Endothelial cell of umbilical vein (primary cell): ENCODE measurements around the gene CCDC179. TPM values are rescaled to one million over a fixed set of nuclear protein-coding genes. Genes with fewer than 3 reads are reported as not detected.

Experiments used
- BruUV-seq: library from RNA; stranded (reverse); fragments of 400-500 nt; replicated peaks from 2 replicates; lab custom pipeline; 2021; lab: Mats Ljungman, UMichigan
- CTCF ChIA-PET: fragments of 300-600, 350-600 bp; sonication (Branson Sonifier 250); formaldehyde crosslinking; loops from one replicate; lab custom pipeline; 2021; ENCODE audit warnings: antibody characterized with exemption, inconsistent platforms; lab: Charles Lee
- POLR2A ChIA-PET: fragments of 300-600, 350-600 bp; sonication (Branson Sonifier 250); formaldehyde crosslinking; loops from one replicate; lab custom pipeline; 2021; ENCODE audit warnings: antibody characterized with exemption, inconsistent platforms; lab: Charles Lee
- DNase-seq: peaks from one replicate; pipeline ENCODE4 v3.0.0-alpha.2; 2011; ENCODE audit warnings: low read depth, low spot score
- FAIRE-seq: peaks from 2 replicates; lab custom pipeline; 2011; peaks lifted over from hg19 to GRCh38; lab: Jason Lieb, UNC
- H2AFZ ChIP-seq: 2 replicates; pipeline ENCODE4 v1.6.0; 2012; ENCODE audit warnings: low read depth, low read length, control low read depth, inconsistent platforms
- H3K27ac ChIP-seq: 2 replicates; pipeline ENCODE4 v1.5.1; 2011; ENCODE audit warnings: low read depth, mild to moderate bottlenecking, control low read depth, low read length, moderate library complexity; ENCODE audit not compliant: insufficient read depth
- H3K27me3 ChIP-seq, 2 experiments: 2 replicates each; pipeline versions ENCODE4 v1.6.0 to v1.6.1; 2011; ENCODE audit warnings: low read length in 2 of 2, mixed read lengths in 1 of 2; ENCODE audit not compliant: control insufficient read depth in 2 of 2, insufficient read depth in 2 of 2
- H3K36me3 ChIP-seq, 2 experiments: 2 replicates in 1 of 2; 3 replicates in 1 of 2; pipeline ENCODE4 v1.5.1; 2011; ENCODE audit warnings: low read length in 2 of 2, mild to moderate bottlenecking in 1 of 2, moderate library complexity in 1 of 2; ENCODE audit not compliant: control insufficient read depth in 2 of 2, insufficient read depth in 2 of 2; ENCODE audit errors: extremely low read depth in 1 of 2
- H3K4me1 ChIP-seq: 3 replicates; pipeline ENCODE4 v1.5.1; 2011; ENCODE audit warnings: mild to moderate bottlenecking, low read length; ENCODE audit not compliant: control insufficient read depth, insufficient read depth; ENCODE audit errors: extremely low read depth
- H3K4me2 ChIP-seq: 2 replicates; pipeline ENCODE4 v1.6.1; 2011; ENCODE audit warnings: low read length, control low read depth, mixed read lengths; ENCODE audit not compliant: insufficient read depth
- H3K4me3 ChIP-seq, 3 experiments: fragments of 200-600 bp in 1 of 3; sonication (generic), shearing (Covaris generic) in 1 of 3; replicated peaks in 1 of 3; 2 replicates each; pipeline ENCODE4 v1.5.1; 2011 to 2016; ENCODE audit warnings: control low read depth in 3 of 3, low read length in 3 of 3, mild to moderate bottlenecking in 2 of 3, inconsistent platforms in 1 of 3, low read depth in 1 of 3, moderate library complexity in 1 of 3; ENCODE audit not compliant: insufficient read depth in 1 of 3
- H3K79me2 ChIP-seq: 2 replicates; pipeline ENCODE4 v1.6.0; 2012; ENCODE audit warnings: low read length, inconsistent platforms; ENCODE audit not compliant: control insufficient read depth, insufficient read depth
- H3K9ac ChIP-seq: replicated peaks from 2 replicates; pipeline ENCODE3; 2011; ENCODE audit warnings: low read length, control low read depth; ENCODE audit not compliant: insufficient read depth; ENCODE audit errors: extremely low read depth
- H3K9me1 ChIP-seq: replicated peaks from 3 replicates; pipeline ENCODE4 v1.6.0; 2011; ENCODE audit warnings: mild to moderate bottlenecking, low read length; ENCODE audit not compliant: control insufficient read depth, insufficient read depth; ENCODE audit errors: extremely low read depth
- H3K9me3 ChIP-seq: replicated peaks from 2 replicates; pipeline ENCODE4 v1.5.1; 2012; ENCODE audit warnings: low read length, inconsistent platforms; ENCODE audit not compliant: control insufficient read depth, insufficient read depth
- H4K20me1 ChIP-seq: replicated peaks from 2 replicates; pipeline ENCODE3; 2011; ENCODE audit warnings: mild to moderate bottlenecking, low read length; ENCODE audit not compliant: control insufficient read depth, insufficient read depth; ENCODE audit errors: extremely low read depth
- CTCF ChIP-seq, 2 donors: IDR thresholded peaks; 1 replicate in 1 of 2; 2 replicates in 1 of 2; pipeline ENCODE4 v1.5.1; 2011; ENCODE audit warnings: low read length in 2 of 2, mild to moderate bottlenecking in 2 of 2, moderate library complexity in 2 of 2, control low read depth in 1 of 2, inconsistent platforms in 1 of 2, low read depth in 1 of 2; ENCODE audit not compliant: insufficient read depth in 1 of 2; ENCODE audit errors: extremely low read depth in 1 of 2
- EZH2 ChIP-seq: IDR thresholded peaks from 2 replicates; pipeline ENCODE4 v1.6.1; 2012; ENCODE audit warnings: borderline replicate concordance, low read depth, mild to moderate bottlenecking, moderate library complexity, low read length, inconsistent platforms; ENCODE audit not compliant: severe bottlenecking
- FOS ChIP-seq: IDR thresholded peaks from 2 replicates; pipeline ENCODE4 v1.6.1; 2011; ENCODE audit warnings: mild to moderate bottlenecking, low read length, moderate library complexity, borderline replicate concordance; ENCODE audit not compliant: insufficient read depth
- GATA2 ChIP-seq: IDR thresholded peaks from 2 replicates; pipeline ENCODE4 v1.7.0; 2011; ENCODE audit warnings: low read depth, mild to moderate bottlenecking, moderate library complexity, mixed read lengths, low read length; ENCODE audit not compliant: insufficient read length, insufficient read depth
- JUN ChIP-seq: IDR thresholded peaks from 2 replicates; pipeline ENCODE4 v1.6.1; 2011; ENCODE audit warnings: borderline replicate concordance, low read depth; ENCODE audit not compliant: insufficient read length, insufficient read depth
- MAX ChIP-seq: IDR thresholded peaks from 2 replicates; pipeline ENCODE4 v1.6.1; 2011; ENCODE audit not compliant: insufficient read depth, insufficient read length
- MYC ChIP-seq: IDR thresholded peaks from one replicate; pipeline ENCODE4 v1.6.1; 2011; ENCODE audit warnings: mild to moderate bottlenecking, low read depth, low read length
- POLR2A ChIP-seq: IDR thresholded peaks from 2 replicates; pipeline ENCODE4 v1.6.1; 2012; ENCODE audit warnings: low read depth, mild to moderate bottlenecking, control low read depth, low read length
- POLR2AphosphoS5 ChIP-seq: IDR thresholded peaks from 2 replicates; pipeline ENCODE4 v1.6.1; 2012; ENCODE audit warnings: low read depth, mild to moderate bottlenecking, control low read depth, low read length, moderate library complexity; ENCODE audit not compliant: insufficient read depth
- dilution Hi-C: fragments of 300-500 bp; cut with MboI; formaldehyde crosslinking; loops from one replicate; pipeline ENCODE4 v1.15.0; 2019; ENCODE audit warnings: low sequenced_read_pairs; ENCODE audit not compliant: extremely low pct_ligation_motif_present
- intact Hi-C: fragments of 100-400 bp; cut with micrococcal nuclease; formaldehyde crosslinking; loops from one replicate; pipeline ENCODE4 v1.10.0; 2022
- polyA plus RNA-seq, 4 experiments: library from polyadenylated mRNA; depleted of rRNA in 3 of 4; stranded (reverse) in 3 of 4; unstranded in 1 of 4; fragments of >200 nt; gene quantifications; 2 replicates each; pipeline versions ENCODE4 v1.2.1 to v1.2.3, GENCODE V29; 2011 to 2012; ENCODE audit warnings: missing spikeins in 1 of 4
- total RNA-seq: library from RNA; stranded (reverse); gene quantifications from 2 replicates; pipeline ENCODE4 v1.2.3, GENCODE V29; 2021

The CCDC179 gene
- total and polyA plus RNA-seq, 2 donors (not counting 3 experiments of a cell fraction or from before 2014, with no cell fraction given): not detected

GRCh38 chr11:22884217-22884616, 23.9 kb upstream of the CCDC179 start:
- H3K9me3 ChIP-seq: no peaks in the 10 kb centered on the region
- BruUV-seq: no TSS peak
- no peak overlapping the region for H3K4me2 ChIP-seq
- peaks cover 3% of the 10 kb centered on the region for H3K4me1 ChIP-seq
- no peaks in the 10 kb centered on the region for H3K36me3 ChIP-seq
- H4K20me1 ChIP-seq: no peaks in the 10 kb centered on the region
- TF ChIP-seq MAX (no peak), MYC (no peak)
- FAIRE-seq (no peak), DNase-seq (no peak)
- H3K27me3 ChIP-seq: no peaks in the 10 kb centered on the region
- ChIA-PET POLR2A (no interaction called here), CTCF (interaction anchor here (1.5 to 2.3 kb wide), 3 partner anchors 8 to 11 kb away, joined by 4 to 15 read pairs (median 6); no protein-coding TSS in a partner anchor)
- no peak overlapping the region for H3K9ac ChIP-seq
- no peak overlapping the region for H2AFZ ChIP-seq
- no peaks in the 10 kb centered on the region for H3K9me1 ChIP-seq
- dilution Hi-C loops: no loop called here
- H3K27ac ChIP-seq: no peak overlapping the region
- intact Hi-C loops: no loop called here
- H3K4me3 ChIP-seq: no peak overlapping the region
- no peaks in the 10 kb centered on the region for H3K79me2 ChIP-seq

- Histone ChIP-seq H3K4me2 (no peak overlapping the region), H3K9me3 (no peaks in the 10 kb centered on the region), H3K4me3 (no peak overlapping the region), H4K20me1 (no peaks in the 10 kb centered on the region), H3K27me3 (no peaks in the 10 kb centered on the region), H3K4me1 (peaks cover 3% of the 10 kb centered on the region), H3K9me1 (no peaks in the 10 kb centered on the region), H3K9ac (no peak overlapping the region), H2AFZ (peak overlapping the region; percentile 1), H3K36me3 (no peaks in the 10 kb centered on the region), H3K27ac (no peak overlapping the region), H3K79me2 (no peaks in the 10 kb centered on the region)
- FAIRE-seq: peak; percentile 84
- CTCF ChIA-PET: interaction anchor here (0.6 to 0.9 kb wide), 3 partner anchors 9 to 1373 kb away, joined by 3 read pairs; partner anchors contain the start of gene SVIP
- dilution Hi-C loops: no loop called here
- no TSS peak for BruUV-seq
- intact Hi-C loops: loop anchor here (5.0 to 10.0 kb wide), 2 partner anchors 1443 to 1625 kb away; no protein-coding TSS in a partner anchor
- peak; percentile 42 for DNase-seq
- TF ChIP-seq CTCF (IDR thresholded peaks at IDR 0.05; ENCODE audit: extremely low read depth in 1 of 2, insufficient read depth in 1 of 2, low read depth in 1 of 2, low read length in 2 of 2): no peak
- TF ChIP-seq MYC: no peak
- no peak for TF ChIP-seq MAX
- no peak for TF ChIP-seq FOS
- TF ChIP-seq GATA2: no peak
- no peak for TF ChIP-seq POLR2A
- TF ChIP-seq JUN: no peak
- no peak for TF ChIP-seq POLR2AphosphoS5
- no peak for TF ChIP-seq EZH2
- POLR2A ChIA-PET: no interaction called here
Measured at GRCh38 chr11:22879630-22880029, 19.4 kb upstream of the CCDC179 start.
